ENCODE results near the gene TOMM5.

The TOMM5 gene

DNA sequence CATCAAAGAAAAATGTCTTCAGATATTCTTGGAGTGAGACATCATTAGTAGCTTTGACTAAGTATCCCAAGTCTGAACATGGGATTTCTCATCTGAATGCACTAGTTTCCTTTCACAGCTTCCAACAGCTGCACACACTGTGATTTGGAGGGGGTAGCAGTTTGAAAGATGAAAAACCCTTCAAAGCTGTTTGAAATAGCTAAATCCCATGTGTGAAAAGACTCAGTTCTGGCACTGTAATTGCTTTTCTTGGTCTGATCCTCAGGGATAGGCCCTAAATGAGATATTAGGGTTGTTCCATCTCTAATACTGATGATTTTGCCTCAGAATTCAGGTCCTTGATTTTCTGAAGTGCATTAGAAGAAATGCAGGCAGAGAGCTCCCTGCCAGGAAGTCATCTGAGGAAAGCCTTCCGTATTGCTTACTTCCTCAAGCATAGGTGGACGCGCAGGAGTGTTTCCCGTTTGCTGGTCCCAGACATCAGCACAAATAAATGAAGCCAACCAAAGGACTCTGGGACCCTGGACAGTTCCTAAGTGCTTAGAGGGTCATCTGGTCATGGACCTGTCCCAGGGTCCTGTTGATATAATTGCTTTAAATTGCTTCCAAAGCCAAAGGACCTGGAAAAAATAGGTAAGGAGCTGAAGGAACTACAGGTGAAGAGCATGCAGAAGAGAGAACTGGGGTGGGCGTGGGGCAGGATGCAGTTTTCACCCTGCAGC is 32.8 kb upstream of the TOMM5 start:
- Histone ChIP-seq H2AFZ (ENCODE audit: low read length, unreplicated experiment) (no peak overlapping the region), H3K4me1 (ENCODE audit: control insufficient read depth, insufficient read depth, low read length, unreplicated experiment) (no peaks in the 10 kb centered on the region), H3K79me2 (ENCODE audit: control insufficient read depth, insufficient read depth, low read length, unreplicated experiment) (no peaks in the 10 kb centered on the region), H3K27me3 (ENCODE audit: insufficient read depth, low read length) (peaks cover 35% of the 10 kb centered on the region), H3K27ac (ENCODE audit: low read depth, low read length) (no peak overlapping the region), H3K36me3 (ENCODE audit: insufficient read depth, low read length) (no peaks in the 10 kb centered on the region), H3K4me3 (ENCODE audit: low read depth, low read length) (no peak overlapping the region)

DNA sequence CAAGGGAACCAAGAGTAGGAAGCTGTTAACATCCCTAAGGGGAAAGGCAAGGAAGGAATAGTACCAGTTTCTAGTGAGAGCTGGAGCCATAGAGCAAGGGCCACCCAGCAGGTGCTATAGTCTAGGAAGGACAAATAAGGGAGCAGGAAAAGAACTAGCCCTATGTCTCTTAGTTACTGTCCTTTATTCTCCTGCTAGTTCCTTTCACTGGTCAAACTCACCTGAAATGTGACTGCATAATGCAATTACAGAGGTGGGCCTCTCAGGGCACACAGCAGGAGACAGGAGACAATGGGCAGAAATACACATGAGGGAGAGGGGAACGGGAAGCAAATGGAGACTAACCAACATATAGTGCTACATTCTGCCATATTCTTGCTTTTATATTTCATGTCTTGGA is 31.7 kb upstream of the TOMM5 start:
- Histone ChIP-seq H3K4me1 (ENCODE audit: control insufficient read depth, insufficient read depth, low read length, unreplicated experiment) (no peaks in the 10 kb centered on the region), H3K36me3 (ENCODE audit: insufficient read depth, low read length) (no peaks in the 10 kb centered on the region), H3K27me3 (ENCODE audit: insufficient read depth, low read length) (peaks cover 35% of the 10 kb centered on the region), H3K4me3 (ENCODE audit: low read depth, low read length) (no peak overlapping the region), H3K79me2 (ENCODE audit: control insufficient read depth, insufficient read depth, low read length, unreplicated experiment) (no peaks in the 10 kb centered on the region), H2AFZ (ENCODE audit: low read length, unreplicated experiment) (no peak overlapping the region), H3K27ac (ENCODE audit: low read depth, low read length) (no peak overlapping the region)

- peaks cover 35% of the 10 kb centered on the region for H3K27me3 ChIP-seq (ENCODE audit: insufficient read depth, low read length)
- no peaks in the 10 kb centered on the region for H3K36me3 ChIP-seq (ENCODE audit: insufficient read depth, low read length)
- no peak overlapping the region for H3K27ac ChIP-seq (ENCODE audit: low read depth, low read length)
- H3K79me2 ChIP-seq (ENCODE audit: control insufficient read depth, insufficient read depth, low read length, unreplicated experiment): no peaks in the 10 kb centered on the region
- no peaks in the 10 kb centered on the region for H3K4me1 ChIP-seq (ENCODE audit: control insufficient read depth, insufficient read depth, low read length, unreplicated experiment)
- no peak overlapping the region for H3K4me3 ChIP-seq (ENCODE audit: low read depth, low read length)
- no peak overlapping the region for H2AFZ ChIP-seq (ENCODE audit: low read length, unreplicated experiment)
Measured at GRCh38 chr9:37623267-37623666, 30.9 kb upstream of the TOMM5 start.

- peaks cover 28% of the 10 kb centered on the region for H3K27me3 ChIP-seq (ENCODE audit: insufficient read depth, low read length)
- no peaks in the 10 kb centered on the region for H3K79me2 ChIP-seq (ENCODE audit: control insufficient read depth, insufficient read depth, low read length, unreplicated experiment)
- no peak overlapping the region for H2AFZ ChIP-seq (ENCODE audit: low read length, unreplicated experiment)
- H3K36me3 ChIP-seq (ENCODE audit: insufficient read depth, low read length): no peaks in the 10 kb centered on the region
- H3K4me3 ChIP-seq (ENCODE audit: low read depth, low read length): no peak overlapping the region
- no peak overlapping the region for H3K27ac ChIP-seq (ENCODE audit: low read depth, low read length)
- no peaks in the 10 kb centered on the region for H3K4me1 ChIP-seq (ENCODE audit: control insufficient read depth, insufficient read depth, low read length, unreplicated experiment)
Measured at GRCh38 chr9:37622462-37622861, 30.1 kb upstream of the TOMM5 start.

GRCh38 chr9:37621273-37622121 is 29.1 kb upstream of the TOMM5 start:
- Histone ChIP-seq H2AFZ (ENCODE audit: low read length, unreplicated experiment) (no peak overlapping the region), H3K36me3 (ENCODE audit: insufficient read depth, low read length) (no peaks in the 10 kb centered on the region), H3K4me3 (ENCODE audit: low read depth, low read length) (no peak overlapping the region), H3K4me1 (ENCODE audit: control insufficient read depth, insufficient read depth, low read length, unreplicated experiment) (no peaks in the 10 kb centered on the region), H3K27me3 (ENCODE audit: insufficient read depth, low read length) (peaks cover 28% of the 10 kb centered on the region), H3K27ac (ENCODE audit: low read depth, low read length) (no peak overlapping the region), H3K79me2 (ENCODE audit: control insufficient read depth, insufficient read depth, low read length, unreplicated experiment) (no peaks in the 10 kb centered on the region)

DNA sequence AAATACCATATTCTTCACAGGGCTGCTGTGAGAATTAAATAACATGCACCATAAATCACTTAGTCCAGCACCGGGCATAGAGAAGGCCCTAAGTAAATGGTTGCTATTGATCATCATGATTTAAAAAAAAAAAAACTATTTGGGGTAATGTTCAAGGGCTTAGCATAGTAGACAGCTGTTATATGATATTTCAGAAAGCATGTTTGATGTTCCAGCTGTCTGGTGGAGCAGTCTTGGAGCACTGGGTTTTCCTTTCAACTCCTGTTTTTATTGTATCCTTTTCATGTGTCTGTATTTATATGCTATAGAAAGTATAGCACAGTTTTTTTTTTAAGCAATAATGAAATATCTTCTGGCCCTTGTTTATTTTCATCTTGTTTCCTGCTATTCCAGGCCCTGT is 28.0 kb upstream of the TOMM5 start:
- Histone ChIP-seq H3K36me3 (ENCODE audit: insufficient read depth, low read length) (no peaks in the 10 kb centered on the region), H2AFZ (ENCODE audit: low read length, unreplicated experiment) (no peak overlapping the region), H3K27me3 (ENCODE audit: insufficient read depth, low read length) (peaks cover 23% of the 10 kb centered on the region), H3K27ac (ENCODE audit: low read depth, low read length) (no peak overlapping the region), H3K79me2 (ENCODE audit: control insufficient read depth, insufficient read depth, low read length, unreplicated experiment) (no peaks in the 10 kb centered on the region), H3K4me1 (ENCODE audit: control insufficient read depth, insufficient read depth, low read length, unreplicated experiment) (no peaks in the 10 kb centered on the region), H3K4me3 (ENCODE audit: low read depth, low read length) (no peak overlapping the region)

GRCh38 chr9:37619806-37620205 is 27.4 kb upstream of the TOMM5 start:
- H3K4me1 ChIP-seq (ENCODE audit: control insufficient read depth, insufficient read depth, low read length, unreplicated experiment): no peaks in the 10 kb centered on the region
- H3K27ac ChIP-seq (ENCODE audit: low read depth, low read length): no peak overlapping the region
- H3K36me3 ChIP-seq (ENCODE audit: insufficient read depth, low read length): no peaks in the 10 kb centered on the region
- H3K79me2 ChIP-seq (ENCODE audit: control insufficient read depth, insufficient read depth, low read length, unreplicated experiment): no peaks in the 10 kb centered on the region
- peaks cover 18% of the 10 kb centered on the region for H3K27me3 ChIP-seq (ENCODE audit: insufficient read depth, low read length)
- no peak overlapping the region for H3K4me3 ChIP-seq (ENCODE audit: low read depth, low read length)
- H2AFZ ChIP-seq (ENCODE audit: low read length, unreplicated experiment): no peak overlapping the region

- Histone ChIP-seq H2AFZ (ENCODE audit: low read length, unreplicated experiment) (no peak overlapping the region), H3K27ac (ENCODE audit: low read depth, low read length) (no peak overlapping the region), H3K4me3 (ENCODE audit: low read depth, low read length) (no peak overlapping the region)
Measured at GRCh38 chr9:37618817-37619216, 26.4 kb upstream of the TOMM5 start.

DNA sequence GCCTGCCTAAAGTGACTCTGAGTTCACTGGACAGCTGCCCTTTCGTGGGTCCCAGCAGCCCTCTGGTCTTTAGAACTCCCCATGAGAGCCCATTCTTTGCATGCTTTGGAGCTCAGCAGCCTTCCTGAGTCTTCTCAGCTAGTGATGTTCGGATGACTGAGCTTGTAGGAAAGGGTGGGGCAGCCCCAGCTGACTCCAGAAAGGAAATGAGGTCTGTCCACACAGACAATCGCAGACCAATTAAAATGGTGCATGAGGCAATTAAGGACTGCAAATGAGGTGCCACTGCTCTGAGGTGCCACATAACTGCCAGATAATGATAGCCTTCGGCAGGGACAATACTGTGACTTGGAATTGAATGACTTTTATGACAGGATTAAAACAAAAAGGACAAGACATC is 25.4 kb upstream of the TOMM5 start:
- H3K36me3 ChIP-seq (ENCODE audit: insufficient read depth, low read length): no peaks in the 10 kb centered on the region
- H3K4me3 ChIP-seq (ENCODE audit: low read depth, low read length): no peak overlapping the region
- no peak overlapping the region for H3K27ac ChIP-seq (ENCODE audit: low read depth, low read length)
- H3K79me2 ChIP-seq (ENCODE audit: control insufficient read depth, insufficient read depth, low read length, unreplicated experiment): no peaks in the 10 kb centered on the region
- H2AFZ ChIP-seq (ENCODE audit: low read length, unreplicated experiment): no peak overlapping the region
- H3K27me3 ChIP-seq (ENCODE audit: insufficient read depth, low read length): peaks cover 21% of the 10 kb centered on the region
- H3K4me1 ChIP-seq (ENCODE audit: control insufficient read depth, insufficient read depth, low read length, unreplicated experiment): no peaks in the 10 kb centered on the region

More at GRCh38 chr9:37618817-37619216, 26.4 kb upstream of the TOMM5 start:
- H3K27me3 ChIP-seq (ENCODE audit: insufficient read depth, low read length): peaks cover 16% of the 10 kb centered on the region; the same call in 1 of the 2 replicates
- no peaks in the 10 kb centered on the region for H3K4me1 ChIP-seq (ENCODE audit: control insufficient read depth, insufficient read depth, low read length, unreplicated experiment)
- H3K36me3 ChIP-seq (ENCODE audit: insufficient read depth, low read length): no peaks in the 10 kb centered on the region
- H3K79me2 ChIP-seq (ENCODE audit: control insufficient read depth, insufficient read depth, low read length, unreplicated experiment): no peaks in the 10 kb centered on the region

GRCh38 chr9:37617161-37617560 is 24.8 kb upstream of the TOMM5 start:
- H2AFZ ChIP-seq (ENCODE audit: low read length, unreplicated experiment): no peak overlapping the region
- H3K27ac ChIP-seq (ENCODE audit: low read depth, low read length): no peak overlapping the region

DNA sequence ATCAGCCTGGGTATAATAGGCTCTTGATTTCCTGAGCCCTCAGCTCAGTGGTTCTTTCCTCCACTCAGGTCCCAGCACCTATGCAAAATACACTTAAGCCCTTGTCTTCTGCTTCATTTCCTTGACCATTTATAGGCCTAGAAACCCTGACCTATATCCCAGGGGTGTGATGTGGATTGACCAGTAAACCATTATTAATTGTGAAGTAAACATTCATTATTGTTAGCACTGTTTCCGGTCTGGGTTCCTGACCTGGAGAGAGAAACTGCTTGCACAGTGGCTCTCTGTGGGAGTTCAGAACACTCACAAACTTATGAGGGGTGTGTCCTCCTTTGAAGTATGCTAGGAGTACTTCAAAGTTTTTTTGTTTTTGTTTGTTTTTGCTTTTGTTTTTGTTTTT is 19.6 kb upstream of the TOMM5 start:
- H3K27ac ChIP-seq (ENCODE audit: low read depth, low read length): no peak overlapping the region

More at GRCh38 chr9:37617161-37617560, 24.8 kb upstream of the TOMM5 start:
- H3K79me2 ChIP-seq (ENCODE audit: control insufficient read depth, insufficient read depth, low read length, unreplicated experiment): no peaks in the 10 kb centered on the region
- H3K4me1 ChIP-seq (ENCODE audit: control insufficient read depth, insufficient read depth, low read length, unreplicated experiment): no peaks in the 10 kb centered on the region
- peaks cover 21% of the 10 kb centered on the region for H3K27me3 ChIP-seq (ENCODE audit: insufficient read depth, low read length)
- no peaks in the 10 kb centered on the region for H3K36me3 ChIP-seq (ENCODE audit: insufficient read depth, low read length)
- H3K4me3 ChIP-seq (ENCODE audit: low read depth, low read length): no peak overlapping the region

More for the DNA sequence above, 19.6 kb upstream of the TOMM5 start:
- H3K4me3 ChIP-seq (ENCODE audit: low read depth, low read length): no peak overlapping the region
- H3K4me1 ChIP-seq (ENCODE audit: control insufficient read depth, insufficient read depth, low read length, unreplicated experiment): no peaks in the 10 kb centered on the region
- H3K36me3 ChIP-seq (ENCODE audit: insufficient read depth, low read length): no peaks in the 10 kb centered on the region
- no peaks in the 10 kb centered on the region for H3K79me2 ChIP-seq (ENCODE audit: control insufficient read depth, insufficient read depth, low read length, unreplicated experiment)
- no peak overlapping the region for H2AFZ ChIP-seq (ENCODE audit: low read length, unreplicated experiment)
- peaks cover 60% of the 10 kb centered on the region for H3K27me3 ChIP-seq (ENCODE audit: insufficient read depth, low read length)

All from ACC112 (cell line).